Prostate gland (tissue), 2 donors: ENCODE measurements around the gene GUCY1A1. TPM values are rescaled to one million over a fixed set of nuclear protein-coding genes. Genes with fewer than 3 reads are reported as not detected.
A peak's percentile ranks its signal among the peaks of the same experiment; 100 is the strongest.

ENCODE experiments used
- DNase-seq: peaks from one replicate; pipeline ENCODE4 v3.0.0-alpha.2; 2019; ENCODE audit warnings: low spot score
- H3K27ac ChIP-seq, 2 donors: fragments of 200-600 bp; sonication (generic); 2 replicates each; pipeline ENCODE4 v1.5.1; 2017 to 2019
- H3K27me3 ChIP-seq: fragments of 200-600 bp; sonication (generic); replicated peaks from 2 replicates; pipeline ENCODE4 v1.5.1; 2019; ENCODE audit not compliant: insufficient read depth
- H3K36me3 ChIP-seq, 2 donors: fragments of 200-600 bp; sonication (generic); 1 replicate in 1 of 2; 2 replicates in 1 of 2; pipeline versions ENCODE4 v1.5.1 to v1.8.1; 2017 to 2019
- H3K4me1 ChIP-seq: fragments of 200-600 bp; sonication (generic); replicated peaks from 2 replicates; pipeline ENCODE4 v1.5.1; 2019
- H3K4me3 ChIP-seq, 2 donors: fragments of 200-600 bp; sonication (generic); 2 replicates each; pipeline ENCODE4 v1.5.1; 2017 to 2019
- H3K9me3 ChIP-seq: fragments of 200-600 bp; sonication (generic); 2 replicates; pipeline ENCODE4 v1.5.1; 2017
- CTCF ChIP-seq, 4 experiments: fragments of 200-600 bp in 2 of 4; fragments of 450-650 bp in 2 of 4; sonication (generic) in 2 of 4; IDR thresholded peaks; 1 replicate in 3 of 4; 2 replicates in 1 of 4; pipeline ENCODE4 v1.5.1; 2016 to 2019; ENCODE audit warnings: antibody characterized with exemption in 4 of 4, mild to moderate bottlenecking in 2 of 4, moderate library complexity in 2 of 4
- POLR2A ChIP-seq: fragments of 450-650 bp; IDR thresholded peaks from one replicate; pipeline ENCODE4 v1.6.1; 2016; ENCODE audit warnings: antibody characterized with exemption, mild to moderate bottlenecking
- POLR2AphosphoS5 ChIP-seq: sonication (generic); formaldehyde crosslinking; IDR thresholded peaks from one replicate; pipeline ENCODE4 v1.6.1; 2017; ENCODE audit warnings: antibody characterized with exemption
- WGBS: methylation state at CpG from one replicate; pipeline ENCODE4 v1.1.5; 2018; 5-methylcytosine and 5-hydroxymethylcytosine counted together
- intact Hi-C: fragments of 100-400 bp; cut with DNase I; formaldehyde crosslinking; loops from one replicate; pipeline ENCODE4 v1.14.2; 2022
- total RNA-seq, 2 donors: library from RNA; depleted of rRNA; stranded (reverse); fragments of >200 nt; gene quantifications; one replicate each; pipeline ENCODE4 v1.1.0, GENCODE V29; 2016

GUCY1A1 gene
- total RNA-seq, 2 donors from 2014 or later = 49.8 to 103 TPM

GRCh38 chr4:155673453-155673979, 6.9 kb downstream of the GUCY1A1 start:
- Histone ChIP-seq H3K27ac (peak overlapping the region; percentile 31 to 97), H3K4me3 (no peak overlapping the region)
- intact Hi-C loops = loop anchor here (5.0 kb wide), 1 partner anchor 89 kb away; no protein-coding TSS in a partner anchor

GRCh38 chr4:155674669-155675071, 8.0 kb downstream of the GUCY1A1 start:
- intact Hi-C loops = loop anchor here (5.0 kb wide), 1 partner anchor 88 kb away; no protein-coding TSS in a partner anchor
- no peak for TF ChIP-seq CTCF (IDR thresholded peaks at IDR 0.05)
- TF ChIP-seq POLR2AphosphoS5 = peak; percentile 63
- TF ChIP-seq POLR2A = no peak
- H3K4me1 ChIP-seq = peaks cover 4% of the 10 kb centered on the region
- no peaks in the 10 kb centered on the region for H3K36me3 ChIP-seq
- no peaks in the 10 kb centered on the region for H3K9me3 ChIP-seq
- DNase-seq = no peak
- H3K4me3 ChIP-seq = no peak overlapping the region
- 31% methylated on average over 6 of the region's 6 CpGs for WGBS
- no peaks in the 10 kb centered on the region for H3K27me3 ChIP-seq
- peak overlapping the region; percentile 31 to 97 for H3K27ac ChIP-seq

More at GRCh38 chr4:155673453-155673979, 6.9 kb downstream of the GUCY1A1 start:
- Histone ChIP-seq H3K36me3 (no peaks in the 10 kb centered on the region), H3K9me3 (no peaks in the 10 kb centered on the region), H3K4me1 (peaks cover 4% of the 10 kb centered on the region), H3K27me3 (no peaks in the 10 kb centered on the region)
- DNase-seq = no peak
- WGBS = 69% methylated on average over 3 of the region's 3 CpGs
- TF ChIP-seq POLR2AphosphoS5 = no peak

- TF ChIP-seq POLR2A (no peak), POLR2AphosphoS5 (peak; percentile 36), CTCF (IDR thresholded peaks at IDR 0.05) (no peak)
- intact Hi-C loops = no loop called here
- no peaks in the 10 kb centered on the region for H3K36me3 ChIP-seq
- peaks cover 4% of the 10 kb centered on the region for H3K4me1 ChIP-seq
- H3K27me3 ChIP-seq = no peaks in the 10 kb centered on the region
- H3K27ac ChIP-seq = peak overlapping the region; percentile 23 to 97
- peak; percentile 36 for DNase-seq
- 14% methylated on average over 2 of the region's 2 CpGs for WGBS
- H3K9me3 ChIP-seq = no peaks in the 10 kb centered on the region
- no peak overlapping the region for H3K4me3 ChIP-seq
These were observed 9.2 kb downstream of the GUCY1A1 start for GRCh38 chr4:155675709-155676429.

- TF ChIP-seq POLR2A (no peak), POLR2AphosphoS5 (no peak), CTCF (IDR thresholded peaks at IDR 0.05) (no peak)
- intact Hi-C loops = no loop called here
- peak overlapping the region; percentile 23 to 97 for H3K27ac ChIP-seq
These were observed 9.8 kb downstream of the GUCY1A1 start for GRCh38 chr4:155676430-155676825.

GRCh38 chr4:155678011-155678410, 11.4 kb downstream of the GUCY1A1 start:
- no peaks in the 10 kb centered on the region for H3K9me3 ChIP-seq
- no peak for DNase-seq
- intact Hi-C loops = no loop called here
- no peaks in the 10 kb centered on the region for H3K36me3 ChIP-seq
- no peak overlapping the region for H3K27ac ChIP-seq
- H3K27me3 ChIP-seq = no peaks in the 10 kb centered on the region
- TF ChIP-seq POLR2AphosphoS5 = no peak
- TF ChIP-seq POLR2A = no peak
- TF ChIP-seq CTCF (IDR thresholded peaks at IDR 0.05) = no peak
- WGBS = 90% methylated on average over 2 of the region's 2 CpGs
- H3K4me1 ChIP-seq = peaks cover 4% of the 10 kb centered on the region
- H3K4me3 ChIP-seq = no peak overlapping the region

More at GRCh38 chr4:155676430-155676825, 9.8 kb downstream of the GUCY1A1 start:
- H3K4me1 ChIP-seq = peaks cover 4% of the 10 kb centered on the region
- 25% methylated on average over 4 of the region's 4 CpGs for WGBS
- H3K27me3 ChIP-seq = no peaks in the 10 kb centered on the region
- no peaks in the 10 kb centered on the region for H3K9me3 ChIP-seq
- no peak for DNase-seq
- no peaks in the 10 kb centered on the region for H3K36me3 ChIP-seq
- H3K4me3 ChIP-seq = no peak overlapping the region
